Femur (tissue), 1 donor: ENCODE results near the gene GAPDH.
A peak's percentile ranks its signal among the peaks of the same experiment; 100 is the strongest.
"Not testable (repeated sequence)": the region's sequence is repeated elsewhere in the genome, so short reads cannot be mapped to it uniquely, and the experiment has no call there.

Experiments
- DNase-seq: peaks from one replicate; pipeline ENCODE4 v3.0.0-alpha.2; 2017

Gene GAPDH

GRCh38 chr12:6533923-6534694, at the start of gene GAPDH:
GAPDH (plus strand) TSS chr12:6534517; CDS start chr12:6534833, 316 bp downstream.
- DNase-seq: peak; percentile 96

GRCh38 chr12:6488240-6488639, 46.1 kb upstream of the GAPDH start:
- no peak for DNase-seq

DNA sequence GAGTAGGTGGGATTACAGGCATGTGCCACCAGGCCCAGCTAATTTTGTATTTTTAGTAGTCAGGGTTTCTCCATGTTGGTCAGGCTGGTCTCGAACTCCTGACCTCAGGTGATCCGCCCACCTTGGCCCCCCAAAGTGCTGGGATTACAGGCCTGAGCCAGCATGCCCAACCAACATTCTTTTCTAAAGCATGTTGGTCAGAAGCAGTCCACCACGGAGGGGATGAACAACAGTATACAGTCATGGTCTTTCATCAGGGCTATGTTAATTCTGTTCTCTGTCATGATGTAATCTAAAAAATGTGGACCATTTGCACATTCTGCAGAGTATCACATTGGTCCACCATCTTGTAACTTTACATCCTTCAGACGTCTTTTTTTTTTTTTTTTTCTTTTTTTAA, 44.9 kb upstream of the GAPDH start:
- DNase-seq: no peak

- not testable (repeated sequence) for DNase-seq
Measured at GRCh38 chr12:6490673-6491072, 43.6 kb upstream of the GAPDH start.

GRCh38 chr12:6492838-6493496, 41.4 kb upstream of the GAPDH start, which contains the start of gene MRPL51:
MRPL51 (minus strand) TSS chr12:6493262; CDS start chr12:6493136, 126 bp downstream.
- peak; percentile 98 for DNase-seq

DNA sequence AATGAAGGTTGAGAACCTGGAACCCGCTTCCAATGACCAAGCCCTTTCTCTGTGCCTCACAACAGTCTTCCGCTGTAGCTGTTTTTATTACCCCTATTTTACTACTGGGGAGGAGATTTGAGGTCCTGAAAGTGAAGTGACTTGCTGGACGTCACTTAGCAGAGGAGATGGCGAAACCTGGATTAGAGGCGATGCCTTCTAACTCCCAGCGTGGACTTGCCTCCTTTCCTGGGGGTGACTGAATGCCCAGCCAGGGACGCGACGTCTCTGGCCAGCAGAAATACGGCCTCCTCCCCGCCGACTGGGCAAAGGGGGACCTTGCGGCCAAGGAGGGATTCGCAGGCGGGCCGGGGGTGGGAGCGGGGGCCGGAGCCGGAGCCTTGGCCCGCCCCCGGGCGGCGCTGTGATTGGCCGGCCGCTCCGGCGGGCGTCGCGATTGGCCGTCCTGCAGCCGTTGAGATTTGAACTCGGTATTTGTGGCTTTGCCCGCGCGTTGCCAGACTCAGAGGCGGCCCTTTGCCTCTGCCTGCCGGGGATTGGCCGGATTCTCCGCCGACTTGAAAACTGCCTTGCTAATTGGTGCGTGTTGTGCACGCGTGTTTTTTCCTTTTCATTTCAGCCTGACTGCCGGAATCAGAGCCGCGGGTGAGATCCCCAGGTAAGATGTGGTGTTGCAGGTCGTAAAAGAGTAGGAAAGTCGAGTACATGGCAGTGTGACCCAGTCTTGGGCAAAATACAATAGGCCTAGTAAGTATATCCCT, 40.6 kb upstream of the GAPDH start, which contains the start of gene NCAPD2:
NCAPD2 (plus strand) TSS at position 606 of the 761 bp plus-strand sequence. CDS start 997 bp downstream, outside the sequence.
- peak; percentile 97 for DNase-seq

GRCh38 chr12:6494258-6494743, 40.0 kb upstream of the GAPDH start:
- DNase-seq: no peak

GRCh38 chr12:6494968-6495367, 39.3 kb upstream of the GAPDH start:
- no peak for DNase-seq

DNA sequence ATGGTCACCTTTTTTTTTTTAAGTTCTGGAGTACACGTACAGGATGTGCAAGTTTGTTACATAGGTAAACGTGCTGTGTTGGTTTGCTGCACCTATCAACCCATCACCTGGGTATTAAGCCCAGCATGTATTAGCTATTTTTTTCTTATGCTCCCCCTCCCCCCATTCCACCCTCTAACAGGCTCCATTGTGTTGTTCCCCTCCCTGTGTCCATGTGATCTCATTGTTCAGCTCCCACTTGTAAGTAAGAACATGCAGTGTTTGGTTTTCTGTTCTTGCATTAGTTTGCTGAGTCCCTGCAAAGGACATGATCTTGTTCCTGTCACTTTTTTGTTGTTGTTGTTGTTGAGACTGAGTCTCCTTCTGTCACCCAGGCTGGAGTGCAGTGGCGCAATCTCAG, 37.0 kb upstream of the GAPDH start:
- not testable (repeated sequence) for DNase-seq

DNA sequence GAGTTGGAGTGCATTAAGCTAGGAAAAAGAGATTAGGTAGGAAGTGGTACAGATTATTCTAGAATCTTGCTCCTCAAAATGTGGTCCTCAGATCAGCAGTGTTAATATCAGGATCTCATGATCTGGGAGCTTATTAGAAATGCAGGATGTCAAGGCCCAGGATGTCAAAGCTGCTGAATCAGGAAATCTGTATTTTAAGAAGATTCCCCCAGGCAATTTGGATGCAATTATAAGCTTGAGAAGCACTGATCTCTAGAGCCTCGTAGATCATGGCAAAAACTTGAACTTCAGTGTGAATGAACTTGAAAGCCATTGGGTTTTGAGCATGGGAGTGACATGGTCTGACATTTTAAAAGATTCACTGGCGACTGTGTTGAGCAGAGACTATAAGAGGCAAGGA, 33.9 kb upstream of the GAPDH start:
- DNase-seq: no peak

DNA sequence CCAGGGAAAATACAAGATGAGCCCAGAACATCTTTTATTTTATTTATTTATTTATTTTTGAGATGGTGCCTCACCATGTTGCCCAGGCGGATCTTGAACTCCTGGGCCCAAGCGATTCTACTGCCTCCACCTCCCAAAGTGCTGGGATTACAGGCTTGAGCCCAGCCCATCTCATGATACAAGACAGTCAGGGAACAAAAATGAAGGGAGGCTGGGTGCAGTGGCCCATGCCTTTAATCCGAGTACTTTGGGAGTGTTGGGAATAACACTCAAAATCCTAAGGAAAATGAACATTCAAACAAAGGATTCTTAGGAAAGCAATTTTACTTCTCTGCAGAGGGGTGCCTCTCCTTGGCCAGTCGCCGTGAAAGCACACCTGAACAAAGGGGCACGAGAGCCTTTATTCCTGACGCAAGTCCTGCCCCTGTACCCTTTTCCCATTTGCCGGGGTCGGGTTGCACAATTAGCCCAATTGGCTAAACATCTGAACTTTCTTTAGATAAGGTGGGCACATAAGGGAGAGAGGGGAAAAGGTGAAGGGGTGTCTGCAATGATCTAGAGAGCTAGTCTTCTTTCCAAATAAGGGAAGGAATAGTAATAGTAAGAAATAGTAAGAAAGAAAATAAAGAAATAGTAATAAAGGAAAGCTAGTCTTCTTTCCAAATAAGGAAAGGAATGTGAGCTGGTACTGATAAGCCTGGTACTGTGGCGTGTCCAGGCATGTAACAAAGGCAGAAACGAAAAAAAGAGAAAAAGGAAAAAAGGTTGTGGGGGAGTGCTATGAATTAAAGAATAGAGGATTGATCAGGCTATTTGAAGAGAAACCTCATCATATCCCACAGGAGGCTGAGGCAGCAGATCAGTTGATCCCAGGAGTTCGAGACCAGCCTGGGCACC, 27.0 kb upstream of the GAPDH start:
- DNase-seq: no peak

DNA sequence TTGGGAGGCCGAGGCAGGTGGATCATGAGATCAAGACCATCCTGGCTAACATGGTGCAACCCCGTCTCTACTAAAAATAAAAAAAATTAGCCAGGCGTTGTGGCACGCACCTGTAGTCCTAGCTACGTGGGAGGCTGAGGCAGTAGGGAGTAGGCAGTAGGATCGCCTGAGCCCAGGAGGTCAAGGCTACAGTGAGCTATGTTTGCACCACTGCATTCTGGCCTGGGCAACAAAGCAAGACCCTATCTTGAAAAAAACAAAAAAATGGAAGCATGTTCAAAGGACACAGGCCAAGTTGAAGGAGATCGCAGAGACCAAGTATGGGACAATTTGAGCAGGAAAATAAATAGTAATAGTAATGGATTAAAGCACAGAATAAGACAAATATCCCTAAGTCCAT, 26.2 kb upstream of the GAPDH start:
- no peak for DNase-seq

- no peak for DNase-seq
Measured at GRCh38 chr12:6520186-6520585, 14.1 kb upstream of the GAPDH start.

GRCh38 chr12:6522193-6522592, 12.1 kb upstream of the GAPDH start:
- no peak for DNase-seq

GRCh38 chr12:6523708-6524107, 10.6 kb upstream of the GAPDH start:
- no peak for DNase-seq

DNA sequence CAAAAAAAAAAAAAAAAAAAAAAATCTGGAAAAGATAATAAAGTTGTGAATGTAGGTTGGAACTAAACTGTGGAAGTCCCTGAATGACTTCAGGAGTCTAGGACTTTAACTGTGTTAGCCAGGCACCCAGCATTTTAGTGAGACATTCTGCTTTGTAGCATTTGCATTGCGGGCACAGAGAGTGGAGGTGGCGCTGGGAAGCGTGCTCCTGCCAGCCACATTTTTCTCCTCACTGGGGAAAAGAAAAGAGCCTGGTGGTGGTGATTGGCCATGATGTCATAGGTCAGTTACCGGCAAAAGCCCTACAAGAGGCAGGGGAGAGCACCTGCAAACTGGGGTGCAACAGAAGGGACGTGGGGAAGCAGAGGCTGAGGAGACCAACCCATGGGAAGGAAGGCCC, 9.7 kb upstream of the GAPDH start:
- no peak for DNase-seq

- DNase-seq: no peak
Measured at GRCh38 chr12:6526201-6526600, 8.1 kb upstream of the GAPDH start.

- no peak for DNase-seq
Measured at GRCh38 chr12:6526766-6527525, 7.4 kb upstream of the GAPDH start.

DNA sequence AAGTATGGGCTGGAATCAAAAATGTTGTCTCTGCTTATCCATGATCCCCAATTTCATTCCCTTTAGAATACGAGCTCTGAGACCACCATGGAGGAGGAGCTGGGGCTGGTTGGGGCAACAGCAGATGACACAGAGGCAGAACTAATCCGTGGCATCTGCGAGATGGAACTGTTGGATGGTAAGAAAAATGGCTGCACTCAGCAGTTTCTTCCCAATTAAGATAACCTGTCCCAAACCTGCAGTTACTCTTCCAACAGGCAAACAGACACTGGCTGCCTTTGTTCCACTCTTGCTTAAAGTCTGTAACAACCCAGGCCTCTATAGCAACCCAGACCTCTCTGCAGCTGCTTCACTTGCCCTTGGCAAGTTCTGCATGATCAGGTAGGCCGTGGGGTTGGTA, 6.6 kb upstream of the GAPDH start:
- no peak for DNase-seq

DNA sequence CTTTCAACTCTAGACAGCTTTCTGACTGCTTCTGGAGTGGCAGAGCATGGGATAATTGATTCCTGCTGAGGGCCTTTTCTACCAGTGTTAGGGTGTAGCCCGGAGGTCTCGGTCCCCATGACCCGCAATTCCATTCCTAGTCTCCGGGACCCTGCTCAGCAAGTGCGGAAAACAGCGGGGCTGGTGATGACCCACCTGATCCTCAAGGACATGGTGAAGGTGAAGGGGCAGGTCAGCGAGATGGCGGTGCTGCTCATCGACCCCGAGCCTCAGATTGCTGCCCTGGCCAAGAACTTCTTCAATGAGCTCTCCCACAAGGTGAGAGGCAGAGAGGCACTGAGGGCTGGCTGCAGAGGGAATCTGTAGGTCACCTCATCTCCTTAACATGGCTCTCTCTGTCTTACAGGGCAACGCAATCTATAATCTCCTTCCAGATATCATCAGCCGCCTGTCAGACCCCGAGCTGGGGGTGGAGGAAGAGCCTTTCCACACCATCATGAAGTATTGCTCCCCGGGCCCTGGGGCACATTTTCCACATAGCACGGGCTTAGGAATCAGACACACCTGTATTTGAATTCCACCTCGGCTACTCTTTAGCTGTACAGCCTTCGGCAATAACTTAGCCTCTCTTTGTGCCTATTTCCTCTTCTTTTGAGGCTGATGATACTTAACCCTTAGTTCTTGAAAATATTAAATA, 5.6 kb upstream of the GAPDH start:
- no peak for DNase-seq

- no peak for DNase-seq
Measured at GRCh38 chr12:6529291-6529737, 5.0 kb upstream of the GAPDH start.
